ENCODE data around the gene PRKD1. TPM values are rescaled to one million over a fixed set of nuclear protein-coding genes. Genes with fewer than 3 reads are reported as not detected.

Gene PRKD1
- total RNA-seq, 1 donor from 2014 or later = 6.7 TPM

DNA sequence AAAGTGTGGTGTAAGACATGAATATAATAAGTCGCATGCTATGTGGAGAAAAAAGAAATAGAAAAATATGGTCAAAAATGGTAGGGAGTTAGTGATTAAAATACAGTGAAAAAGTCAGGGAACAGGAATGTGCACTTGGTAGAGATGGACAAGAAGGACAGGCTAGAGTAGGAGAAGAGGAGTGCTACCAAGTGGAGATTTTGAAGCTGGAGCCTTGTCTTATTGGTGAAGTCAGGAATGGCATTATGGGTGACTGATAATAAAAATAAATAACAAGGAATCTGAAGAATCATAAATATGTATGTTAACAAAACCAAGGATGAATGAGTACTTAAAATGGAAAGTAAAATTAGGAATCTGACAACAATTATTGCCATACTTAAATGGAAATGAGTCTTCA, 204.8 kb downstream of the PRKD1 start:
- ChIA-PET POLR2A (no interaction called here), CTCF (no interaction called here)
- Mint-ChIP-seq H3K9me3 (no peaks in the 10 kb centered on the region), H3K27ac (no peak overlapping the region), H3K4me3 (no peak overlapping the region), H3K27me3 (no peaks in the 10 kb centered on the region), H3K36me3 (ENCODE audit: low read depth) (no peaks in the 10 kb centered on the region), H3K4me1 (no peaks in the 10 kb centered on the region)
- DNase-seq (no peak), ATAC-seq (ENCODE audit: low read depth) (no peak)
- TF ChIP-seq CTCF (IDR thresholded peaks at IDR 0.05) = no peak
- intact Hi-C loops (cut with micrococcal nuclease) = no loop called here

- Mint-ChIP-seq H3K27me3 (no peaks in the 10 kb centered on the region), H3K9me3 (no peaks in the 10 kb centered on the region), H3K27ac (no peak overlapping the region), H3K36me3 (ENCODE audit: low read depth) (no peaks in the 10 kb centered on the region), H3K4me1 (no peaks in the 10 kb centered on the region), H3K4me3 (no peak overlapping the region)
- DNase-seq = no peak
- ChIA-PET CTCF (no interaction called here), POLR2A (no interaction called here)
- ATAC-seq (ENCODE audit: low read depth) = no peak
- TF ChIP-seq CTCF (IDR thresholded peaks at IDR 0.05) = no peak
- intact Hi-C loops (cut with micrococcal nuclease) = no loop called here
These were observed 206.1 kb downstream of the PRKD1 start for GRCh38 chr14:29721586-29721985.

DNA sequence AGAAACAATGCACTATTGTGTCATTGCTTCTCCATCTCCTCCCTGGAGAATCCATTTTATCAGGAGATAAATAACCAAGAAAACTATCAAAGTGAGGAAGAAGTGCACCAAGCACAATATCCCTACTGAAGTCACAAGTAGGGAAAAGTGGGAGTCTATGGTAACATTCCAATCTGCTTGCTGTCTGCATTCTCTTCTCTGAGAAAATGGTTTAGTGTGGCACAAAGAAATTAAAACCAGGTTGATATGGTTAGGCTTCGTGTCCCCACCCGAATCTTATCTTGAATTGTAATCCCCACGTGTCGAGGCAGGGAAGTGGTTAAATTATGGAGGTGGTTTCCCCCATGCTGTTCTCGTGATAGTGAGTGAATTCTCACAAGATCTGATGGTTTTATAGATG, 209.7 kb downstream of the PRKD1 start:
- no peak for TF ChIP-seq CTCF (IDR thresholded peaks at IDR 0.05)
- ATAC-seq (ENCODE audit: low read depth) (no peak), DNase-seq (no peak)
- Mint-ChIP-seq H3K27ac (no peak overlapping the region), H3K27me3 (no peaks in the 10 kb centered on the region), H3K36me3 (ENCODE audit: low read depth) (no peaks in the 10 kb centered on the region), H3K4me3 (no peak overlapping the region), H3K4me1 (no peaks in the 10 kb centered on the region), H3K9me3 (no peaks in the 10 kb centered on the region)
- ChIA-PET POLR2A (no interaction called here), CTCF (no interaction called here)
- intact Hi-C loops (cut with micrococcal nuclease) = no loop called here

DNA sequence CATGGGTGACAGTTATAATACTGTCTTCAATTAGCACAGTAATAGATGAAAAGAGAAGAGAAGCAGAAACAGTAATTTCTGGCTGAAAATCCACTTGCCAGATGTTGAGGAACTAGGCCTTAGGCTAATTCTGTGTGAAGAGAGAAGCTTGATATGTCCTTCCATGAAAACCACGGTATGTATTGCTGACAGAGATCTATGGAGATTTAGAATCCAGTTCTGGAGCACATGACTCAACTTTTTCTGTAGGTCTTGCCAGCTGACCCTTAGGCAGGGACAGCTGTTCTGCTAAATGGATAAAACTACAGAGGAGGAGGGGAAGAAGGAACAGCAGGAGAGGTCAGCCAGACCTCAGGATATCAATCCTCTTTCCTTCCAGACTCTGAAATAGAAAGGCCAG, 211.5 kb downstream of the PRKD1 start:
- DNase-seq (no peak), ATAC-seq (ENCODE audit: low read depth) (no peak)
- H3K27me3 Mint-ChIP-seq = no peaks in the 10 kb centered on the region
- no peak overlapping the region for H3K4me3 Mint-ChIP-seq
- no peaks in the 10 kb centered on the region for H3K4me1 Mint-ChIP-seq
- POLR2A ChIA-PET = no interaction called here
- H3K9me3 Mint-ChIP-seq = no peaks in the 10 kb centered on the region
- CTCF ChIA-PET = no interaction called here
- H3K36me3 Mint-ChIP-seq (ENCODE audit: low read depth) = no peaks in the 10 kb centered on the region
- H3K27ac Mint-ChIP-seq = no peak overlapping the region
- intact Hi-C loops (cut with micrococcal nuclease) = no loop called here
- TF ChIP-seq CTCF (IDR thresholded peaks at IDR 0.05) = no peak

- intact Hi-C loops (cut with micrococcal nuclease) = no loop called here
- POLR2A ChIA-PET = no interaction called here
- Mint-ChIP-seq H3K9me3 (no peaks in the 10 kb centered on the region), H3K27ac (no peak overlapping the region), H3K27me3 (no peaks in the 10 kb centered on the region), H3K4me3 (no peak overlapping the region), H3K36me3 (ENCODE audit: low read depth) (no peaks in the 10 kb centered on the region), H3K4me1 (no peaks in the 10 kb centered on the region)
- ATAC-seq (ENCODE audit: low read depth) (no peak), DNase-seq (no peak)
- TF ChIP-seq CTCF (IDR thresholded peaks at IDR 0.05) = no peak
- CTCF ChIA-PET = interaction anchor here (1.1 kb wide), 1 partner anchor 162 kb away, joined by 3 read pairs; no protein-coding TSS in a partner anchor
These were observed 215.0 kb downstream of the PRKD1 start for GRCh38 chr14:29712601-29713000.

All from activated B cell treated with CpG ODN at 0.5 μM for 24 hours (primary cell).